ENCODE data around the gene GREB1L.

DNA sequence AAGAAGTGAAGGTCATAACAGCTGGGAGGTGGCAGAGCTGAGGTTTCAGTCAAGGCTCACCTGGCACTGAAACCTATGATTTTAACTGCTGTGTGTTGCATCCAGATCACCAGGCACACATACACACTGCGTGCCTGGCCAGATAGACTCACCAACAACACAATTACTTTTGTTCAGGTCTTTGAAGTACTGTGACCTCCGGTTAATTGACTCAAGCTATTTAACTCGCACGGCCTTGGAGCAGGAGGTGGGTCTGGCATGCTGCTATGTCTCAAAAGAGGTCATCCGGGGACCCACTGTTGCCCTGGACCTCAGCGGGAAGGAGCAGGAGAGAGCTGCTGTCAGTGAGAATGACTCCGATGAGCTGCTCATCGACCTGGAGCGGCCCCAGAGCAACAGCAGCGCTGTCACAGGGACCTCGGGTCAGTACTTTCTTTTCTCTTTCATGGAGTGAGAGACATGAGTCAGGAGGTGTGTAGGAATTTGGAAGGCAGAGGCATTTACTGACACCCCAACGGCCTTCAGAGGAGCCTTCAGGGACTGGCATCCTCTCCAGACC, 254.3 kb downstream of the GREB1L start:
- TF ChIP-seq CTCF (IDR thresholded peaks at IDR 0.05) (no peak), POLR2A (IDR thresholded peaks at IDR 0.05) (no peak)

Measured in prostate gland (tissue), 2 donors.